ENCODE measurements around the gene TSSC4. TPM values are rescaled to one million over a fixed set of nuclear protein-coding genes. Genes with fewer than 3 reads are reported as not detected.

The TSSC4 gene
- total RNA-seq, 1 donor: 31.5 TPM

DNA sequence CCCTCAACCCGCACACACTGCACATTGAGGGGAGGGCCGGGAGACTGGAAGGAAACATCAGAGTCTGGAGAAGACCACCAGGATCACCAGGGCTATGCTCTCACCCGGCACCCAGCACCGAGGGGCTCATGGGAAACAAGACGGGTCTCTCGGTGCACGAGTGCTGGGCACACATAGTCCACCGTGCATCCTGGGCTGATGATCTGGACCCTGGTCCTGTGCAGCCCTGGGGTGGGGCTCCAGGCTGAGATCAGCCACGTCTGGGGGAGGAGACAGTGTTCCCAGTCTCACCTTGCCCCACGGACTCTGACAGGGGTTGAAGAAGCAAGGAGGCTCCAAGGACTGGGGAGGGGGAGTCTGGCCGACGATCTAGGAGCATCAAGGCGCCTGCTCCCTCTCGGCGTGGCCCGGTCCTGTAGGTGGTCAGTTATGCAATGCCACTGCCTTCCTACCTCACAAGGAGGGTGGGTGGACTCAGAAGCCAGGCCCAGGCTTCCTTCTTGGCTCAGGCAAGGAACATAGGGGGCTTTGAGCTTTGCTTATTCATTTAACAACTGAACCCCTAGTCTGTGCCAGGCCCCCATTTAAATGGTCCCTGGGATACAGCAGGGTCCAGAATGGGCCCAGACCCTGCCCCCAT, 34.9 kb upstream of the TSSC4 start:
- DNase-seq (ENCODE audit: low read depth): no peak
- TF ChIP-seq, protein P1, sequence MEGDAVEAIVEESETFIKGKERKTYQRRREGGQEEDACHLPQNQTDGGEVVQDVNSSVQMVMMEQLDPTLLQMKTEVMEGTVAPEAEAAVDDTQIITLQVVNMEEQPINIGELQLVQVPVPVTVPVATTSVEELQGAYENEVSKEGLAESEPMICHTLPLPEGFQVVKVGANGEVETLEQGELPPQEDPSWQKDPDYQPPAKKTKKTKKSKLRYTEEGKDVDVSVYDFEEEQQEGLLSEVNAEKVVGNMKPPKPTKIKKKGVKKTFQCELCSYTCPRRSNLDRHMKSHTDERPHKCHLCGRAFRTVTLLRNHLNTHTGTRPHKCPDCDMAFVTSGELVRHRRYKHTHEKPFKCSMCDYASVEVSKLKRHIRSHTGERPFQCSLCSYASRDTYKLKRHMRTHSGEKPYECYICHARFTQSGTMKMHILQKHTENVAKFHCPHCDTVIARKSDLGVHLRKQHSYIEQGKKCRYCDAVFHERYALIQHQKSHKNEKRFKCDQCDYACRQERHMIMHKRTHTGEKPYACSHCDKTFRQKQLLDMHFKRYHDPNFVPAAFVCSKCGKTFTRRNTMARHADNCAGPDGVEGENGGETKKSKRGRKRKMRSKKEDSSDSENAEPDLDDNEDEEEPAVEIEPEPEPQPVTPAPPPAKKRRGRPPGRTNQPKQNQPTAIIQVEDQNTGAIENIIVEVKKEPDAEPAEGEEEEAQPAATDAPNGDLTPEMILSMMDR (IDR thresholded peaks at IDR 0.05; ENCODE audit: insufficient read depth, low read length): no peak
- H3K4me3 ChIP-seq (ENCODE audit: low read depth, low read length): no peak overlapping the region

DNA sequence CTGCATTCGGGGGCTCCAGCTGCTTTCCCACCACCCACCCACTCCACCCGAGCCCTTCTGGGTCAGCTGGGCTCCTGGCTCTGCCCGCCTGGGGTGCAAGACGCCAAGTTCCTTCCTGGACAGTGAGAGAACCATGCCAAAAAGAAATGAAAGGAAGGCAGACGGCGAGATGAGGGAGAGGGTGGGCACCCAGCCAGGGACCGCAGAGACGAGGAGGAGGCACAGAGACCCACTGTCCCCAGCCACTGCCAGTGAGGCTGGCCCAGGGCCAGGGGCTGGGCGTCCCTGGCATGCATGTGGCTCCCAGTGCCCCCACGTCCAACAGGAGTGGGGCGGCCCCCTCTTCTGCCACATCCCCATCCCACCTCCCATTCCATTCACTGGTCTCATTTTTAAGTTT, 34.3 kb upstream of the TSSC4 start:
- no peak for DNase-seq (ENCODE audit: low read depth)
- TF ChIP-seq, protein P1 (IDR thresholded peaks at IDR 0.05; ENCODE audit: insufficient read depth, low read length): no peak

DNA sequence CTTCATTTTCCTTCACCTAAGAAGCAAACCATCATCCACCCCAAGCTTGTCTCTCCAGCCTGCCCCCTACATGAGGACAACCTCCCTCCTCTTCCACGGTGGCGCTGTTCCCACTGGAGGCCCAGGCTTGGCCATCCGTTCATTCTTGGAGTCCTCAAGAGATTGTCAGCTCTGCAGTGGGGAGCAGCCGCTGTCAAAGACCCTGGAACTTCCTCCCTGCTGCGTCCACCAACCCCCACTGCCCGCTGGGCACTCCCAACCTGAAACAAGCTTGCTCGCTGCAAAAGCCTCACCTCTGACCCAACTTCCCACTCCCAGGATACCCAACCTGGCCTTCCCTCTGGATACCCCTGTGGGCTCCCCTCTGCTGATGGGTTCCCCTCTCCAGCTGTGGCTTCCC, 33.8 kb upstream of the TSSC4 start:
- no peak overlapping the region for H3K4me3 ChIP-seq (ENCODE audit: low read depth, low read length)
- TF ChIP-seq, protein P1 (IDR thresholded peaks at IDR 0.05; ENCODE audit: insufficient read depth, low read length): no peak
- DNase-seq (ENCODE audit: low read depth): no peak

More for the DNA sequence above, 34.3 kb upstream of the TSSC4 start:
- H3K4me3 ChIP-seq (ENCODE audit: low read depth, low read length): no peak overlapping the region

DNA sequence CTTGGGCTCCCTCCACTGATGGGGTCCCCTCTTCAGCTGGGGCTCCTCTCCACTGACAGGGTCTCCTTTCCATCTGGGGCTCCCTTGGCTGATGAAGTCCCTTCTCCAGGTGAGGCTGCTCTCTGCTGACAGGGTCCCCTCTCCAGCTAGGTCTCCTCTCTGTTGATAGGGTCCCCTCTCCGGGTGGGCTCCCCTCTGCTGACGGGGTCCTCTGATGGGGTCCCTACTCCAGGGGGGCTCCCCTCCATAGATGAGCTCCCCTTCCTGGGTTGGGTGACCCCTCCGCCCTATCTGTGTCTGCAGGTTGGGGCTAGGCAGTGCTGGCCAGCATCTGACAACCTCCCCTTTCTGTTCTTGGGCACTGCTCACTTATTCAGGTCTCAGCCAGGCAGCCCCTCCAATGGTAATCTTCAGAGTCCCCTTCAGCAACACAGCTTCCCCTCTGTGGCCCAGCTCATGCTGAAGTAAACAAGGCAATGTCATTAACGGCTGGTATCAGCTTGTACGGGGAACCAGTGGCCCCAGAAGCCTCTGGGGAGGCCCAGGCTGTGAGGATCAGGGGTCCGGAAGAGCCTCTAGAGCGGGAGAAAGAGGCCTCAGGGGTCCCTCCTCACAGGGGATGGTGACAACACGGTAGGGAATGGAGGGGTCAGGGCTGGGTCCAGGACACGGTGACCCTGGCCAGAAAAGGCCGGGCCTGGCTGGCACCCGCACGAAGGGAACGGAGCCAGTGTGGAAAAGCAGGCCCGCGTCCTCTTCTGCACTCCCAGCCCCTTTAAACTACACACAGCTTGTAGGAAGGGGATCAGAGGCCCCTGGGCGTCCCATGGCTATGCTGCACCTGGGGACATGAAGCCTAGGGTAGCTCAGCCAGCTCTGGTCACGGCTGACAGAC, 33.0 kb upstream of the TSSC4 start:
- DNase-seq (ENCODE audit: low read depth): no peak
- TF ChIP-seq, protein P1 (IDR thresholded peaks at IDR 0.05; ENCODE audit: insufficient read depth, low read length): no peak
- H3K4me3 ChIP-seq (ENCODE audit: low read depth, low read length): no peak overlapping the region

DNA sequence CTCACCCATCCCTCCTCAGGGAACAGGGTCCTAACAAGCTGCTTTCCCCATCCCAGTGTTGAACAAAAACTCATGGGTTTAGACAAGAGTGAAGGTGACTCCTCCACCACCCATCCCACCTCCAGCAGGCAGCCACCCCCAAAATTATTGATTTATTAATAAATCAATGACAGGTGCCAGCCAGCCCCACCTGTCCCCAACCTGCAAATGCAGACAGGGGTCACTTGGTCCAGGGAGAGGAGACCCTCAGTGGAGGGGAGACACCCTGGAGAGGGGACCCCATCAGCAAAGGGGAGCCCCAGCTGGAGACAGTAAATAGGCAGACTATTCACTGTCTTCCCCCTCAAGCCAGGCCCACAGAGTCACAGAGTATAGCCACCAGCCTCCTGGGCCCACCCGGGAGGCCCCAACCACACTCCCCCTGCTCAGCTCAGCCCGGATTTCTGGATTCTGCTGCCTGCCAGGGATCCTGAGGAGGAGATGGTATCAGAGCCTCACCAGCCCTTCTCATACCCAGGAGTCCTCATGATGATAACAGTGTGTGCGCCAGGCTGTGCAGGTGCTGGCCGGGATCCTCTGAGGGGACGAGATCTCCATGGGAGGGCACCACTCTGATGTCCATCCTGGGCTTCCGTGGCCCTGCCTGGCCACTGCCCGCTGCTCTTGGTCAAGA, 32.2 kb upstream of the TSSC4 start:
- no peak for DNase-seq (ENCODE audit: low read depth)
- TF ChIP-seq, protein P1 (IDR thresholded peaks at IDR 0.05; ENCODE audit: insufficient read depth, low read length): no peak
- H3K4me3 ChIP-seq (ENCODE audit: low read depth, low read length): no peak overlapping the region

DNA sequence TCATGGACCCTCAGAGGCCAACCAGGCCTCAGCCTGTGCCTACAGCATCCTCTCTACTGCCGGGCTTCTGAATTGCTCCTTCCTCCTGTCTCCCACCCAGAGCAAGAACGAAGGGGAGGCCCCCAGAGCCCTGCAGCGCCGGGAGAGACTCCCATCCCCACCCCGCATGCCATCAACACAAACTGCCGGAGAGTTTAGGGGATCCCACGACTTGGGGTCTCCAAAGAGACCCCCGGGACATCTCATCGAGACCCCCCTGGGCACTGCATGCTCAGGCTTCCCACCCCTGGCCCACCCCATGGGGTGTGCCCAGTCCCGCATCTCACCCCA, 31.7 kb upstream of the TSSC4 start:
- H3K4me3 ChIP-seq (ENCODE audit: low read depth, low read length): no peak overlapping the region
- no peak for DNase-seq (ENCODE audit: low read depth)
- TF ChIP-seq, protein P1 (IDR thresholded peaks at IDR 0.05; ENCODE audit: insufficient read depth, low read length): no peak
